ENCODE results near the gene MTUS2. TPM values are rescaled to one million over a fixed set of nuclear protein-coding genes. Genes with fewer than 3 reads are reported as not detected.

Gene MTUS2
- total RNA-seq, 2 donors from 2014 or later = 1.6 to 4.8 TPM

- intact Hi-C loops (cut with DNase I) = no loop called here
- H3K4me3 ChIP-seq = no peak overlapping the region
- 51% methylated on average over 4 of the region's 4 CpGs for WGBS
- H3K4me1 ChIP-seq (replicated peaks) = no peaks in the 10 kb centered on the region
- no peak for TF ChIP-seq CTCF (IDR thresholded peaks at IDR 0.05)
- TF ChIP-seq POLR2AphosphoS5 (IDR thresholded peaks at IDR 0.05) = no peak
- no peak overlapping the region for H3K27ac ChIP-seq
- H3K9me3 ChIP-seq = no peaks in the 10 kb centered on the region
- no peaks in the 10 kb centered on the region for H3K36me3 ChIP-seq
- no peaks in the 10 kb centered on the region for H3K27me3 ChIP-seq (replicated peaks; ENCODE audit: insufficient read depth)
- DNase-seq (ENCODE audit: low spot score) = no peak
Measured at GRCh38 chr13:29108068-29108786, 288.1 kb downstream of the MTUS2 start.

- Histone ChIP-seq H3K4me1 (replicated peaks) (no peaks in the 10 kb centered on the region), H3K36me3 (no peaks in the 10 kb centered on the region), H3K4me3 (no peak overlapping the region), H3K9me3 (no peaks in the 10 kb centered on the region), H3K27ac (no peak overlapping the region), H3K27me3 (replicated peaks; ENCODE audit: insufficient read depth) (no peaks in the 10 kb centered on the region)
- intact Hi-C loops (cut with DNase I) = no loop called here
- 83% methylated on average over 2 of the region's 2 CpGs for WGBS
- TF ChIP-seq POLR2A (IDR thresholded peaks at IDR 0.05) = no peak
- no peak for TF ChIP-seq POLR2AphosphoS5 (IDR thresholded peaks at IDR 0.05)
- TF ChIP-seq CTCF (IDR thresholded peaks at IDR 0.05) = no peak
- no peak for DNase-seq (ENCODE audit: low spot score)
Measured at GRCh38 chr13:29109987-29110386, 289.8 kb downstream of the MTUS2 start.

GRCh38 chr13:29111446-29111845 is 291.3 kb downstream of the MTUS2 start:
- Histone ChIP-seq H3K4me1 (replicated peaks) (no peaks in the 10 kb centered on the region), H3K27ac (no peak overlapping the region), H3K4me3 (no peak overlapping the region), H3K9me3 (no peaks in the 10 kb centered on the region), H3K36me3 (no peaks in the 10 kb centered on the region), H3K27me3 (replicated peaks; ENCODE audit: insufficient read depth) (no peaks in the 10 kb centered on the region)
- 57% methylated on average over 2 of the region's 2 CpGs for WGBS
- intact Hi-C loops (cut with DNase I) = no loop called here
- TF ChIP-seq CTCF (IDR thresholded peaks at IDR 0.05) = no peak
- TF ChIP-seq POLR2AphosphoS5 (IDR thresholded peaks at IDR 0.05) = no peak
- TF ChIP-seq POLR2A (IDR thresholded peaks at IDR 0.05) = no peak
- DNase-seq (ENCODE audit: low spot score) = no peak

- 61% methylated on average over 1 of the region's 1 CpG for WGBS
- TF ChIP-seq CTCF (IDR thresholded peaks at IDR 0.05) = no peak
- TF ChIP-seq POLR2A (IDR thresholded peaks at IDR 0.05) = no peak
- no peak for TF ChIP-seq POLR2AphosphoS5 (IDR thresholded peaks at IDR 0.05)
- H3K4me3 ChIP-seq = no peak overlapping the region
- no peak overlapping the region for H3K27ac ChIP-seq
- no peaks in the 10 kb centered on the region for H3K27me3 ChIP-seq (replicated peaks; ENCODE audit: insufficient read depth)
- H3K36me3 ChIP-seq = no peaks in the 10 kb centered on the region
- no peak for DNase-seq (ENCODE audit: low spot score)
- no peaks in the 10 kb centered on the region for H3K9me3 ChIP-seq
- no peaks in the 10 kb centered on the region for H3K4me1 ChIP-seq (replicated peaks)
- intact Hi-C loops (cut with DNase I) = no loop called here
Measured at GRCh38 chr13:29115842-29116241, 295.7 kb downstream of the MTUS2 start.

GRCh38 chr13:29117663-29118062 is 297.5 kb downstream of the MTUS2 start:
- Histone ChIP-seq H3K27me3 (replicated peaks; ENCODE audit: insufficient read depth) (no peaks in the 10 kb centered on the region), H3K27ac (no peak overlapping the region), H3K4me1 (replicated peaks) (no peaks in the 10 kb centered on the region), H3K4me3 (no peak overlapping the region), H3K36me3 (no peaks in the 10 kb centered on the region), H3K9me3 (no peaks in the 10 kb centered on the region)
- intact Hi-C loops (cut with DNase I) = no loop called here
- no peak for TF ChIP-seq POLR2AphosphoS5 (IDR thresholded peaks at IDR 0.05)
- TF ChIP-seq CTCF (IDR thresholded peaks at IDR 0.05) = no peak
- no peak for TF ChIP-seq POLR2A (IDR thresholded peaks at IDR 0.05)
- 84% methylated on average over 8 of the region's 8 CpGs for WGBS
- no peak for DNase-seq (ENCODE audit: low spot score)
